OCI-LY7 (cell line): ENCODE measurements around the gene KLHL3. TPM values are rescaled to one million over a fixed set of nuclear protein-coding genes. Genes with fewer than 3 reads are reported as not detected.

Experiments
- BruUV-seq: library from RNA; stranded (reverse); fragments of 400-500 nt; replicated peaks from 2 replicates; lab custom pipeline; 2021; lab: Mats Ljungman, UMichigan
- CTCF ChIA-PET: fragments of 300-600 bp; sonication (Branson Sonifier 250); formaldehyde crosslinking; loops from one replicate; lab custom pipeline; 2022; ENCODE audit warnings: antibody characterized with exemption; ENCODE audit not compliant: unreplicated experiment; lab: Charles Lee
- POLR2A ChIA-PET: fragments of 300-600 bp; sonication (Branson Sonifier 250); formaldehyde crosslinking; loops from one replicate; lab custom pipeline; 2022; ENCODE audit warnings: antibody characterized with exemption; lab: Charles Lee
- DNase-seq: peaks from one replicate; pipeline ENCODE4 v3.0.0-alpha.2; 2015; ENCODE audit warnings: low spot score
- H2AFZ ChIP-seq: fragments of 200-600 bp; sonication (generic), shearing (Covaris generic); 2 replicates; pipeline ENCODE4 v1.6.1; 2014; ENCODE audit warnings: mild to moderate bottlenecking, antibody characterized with exemption, low read length, moderate library complexity
- H3K27ac ChIP-seq: fragments of 200-600 bp; sonication (generic); 2 replicates; pipeline ENCODE4 v1.5.1; 2014; ENCODE audit warnings: mixed run types, low read depth, mild to moderate bottlenecking, moderate library complexity, low read length, inconsistent platforms; ENCODE audit not compliant: poor library complexity, severe bottlenecking
- H3K36me3 ChIP-seq: fragments of 200-600 bp; sonication (generic); 2 replicates; pipeline ENCODE4 v1.6.1; 2014; ENCODE audit warnings: mild to moderate bottlenecking, antibody characterized with exemption, low read length, moderate library complexity, mixed read lengths; ENCODE audit not compliant: insufficient read depth
- H3K4me1 ChIP-seq: fragments of 200-600 bp; sonication (generic); 2 replicates; pipeline ENCODE4 v1.5.1; 2014; ENCODE audit warnings: mild to moderate bottlenecking, low read length; ENCODE audit not compliant: insufficient read depth, poor library complexity, severe bottlenecking
- H3K4me2 ChIP-seq: fragments of 200-600 bp; sonication (generic); 2 replicates; pipeline ENCODE4 v1.6.1; 2014; ENCODE audit warnings: mild to moderate bottlenecking, low read length
- H3K4me3 ChIP-seq: fragments of 200-600 bp; sonication (generic); 2 replicates; pipeline ENCODE4 v1.5.1; 2014; ENCODE audit warnings: mild to moderate bottlenecking, low read depth, low read length; ENCODE audit not compliant: poor library complexity, severe bottlenecking
- H3K79me2 ChIP-seq: fragments of 200-600 bp; sonication (generic); 2 replicates; pipeline ENCODE4 v1.6.1; 2016; ENCODE audit warnings: low read depth, mild to moderate bottlenecking, low read length, moderate library complexity, mixed read lengths; ENCODE audit not compliant: insufficient read depth
- H3K9me2 ChIP-seq: fragments of 200-600 bp; sonication (generic); 2 replicates; pipeline ENCODE4 v1.6.1; 2016; ENCODE audit warnings: mild to moderate bottlenecking, low read length, mixed read lengths; ENCODE audit not compliant: insufficient read depth
- H3K9me3 ChIP-seq: fragments of 200-600 bp; sonication (generic); 2 replicates; pipeline ENCODE4 v1.6.1; 2014; ENCODE audit warnings: mild to moderate bottlenecking, mixed run types, low read length, mixed read lengths
- H4K20me1 ChIP-seq: fragments of 200-600 bp; sonication (generic); 2 replicates; pipeline ENCODE4 v1.6.1; 2014; ENCODE audit warnings: mild to moderate bottlenecking, antibody characterized with exemption, low read length, moderate library complexity, mixed read lengths; ENCODE audit not compliant: insufficient read depth
- EZH2phosphoT487 ChIP-seq: fragments of 200-600 bp; sonication (generic); IDR thresholded peaks from 2 replicates; pipeline ENCODE4 v1.6.1; 2018; ENCODE audit warnings: low read depth, borderline replicate concordance, mild to moderate bottlenecking, mixed run types, antibody characterized with exemption, low read length, moderate library complexity, mixed read lengths
- intact Hi-C: fragments of 100-400 bp; cut with micrococcal nuclease; formaldehyde crosslinking; loops from one replicate; pipeline ENCODE4 v1.10.0; 2022; ENCODE audit not compliant: unreplicated experiment
- total RNA-seq, 2 experiments: library from RNA; depleted of rRNA in 1 of 2; stranded (reverse); fragments of >200 nt in 1 of 2; shearing (Covaris generic) in 1 of 2; gene quantifications; 2 replicates each; pipeline ENCODE4 v1.2.3, GENCODE V29; 2014 to 2022
- TF ChIP-seq, protein P1 (sequence below): fragments of 200-600 bp; sonication (generic); conservative IDR thresholded peaks from 2 replicates; pipeline ENCODE4 v1.5.1; 2014; ENCODE audit warnings: mild to moderate bottlenecking, antibody characterized with exemption, low read length, moderate library complexity, mixed read lengths

KLHL3 gene
- total RNA-seq, 2 experiments from 2014 or later: 0.28 to 6.2 TPM

DNA sequence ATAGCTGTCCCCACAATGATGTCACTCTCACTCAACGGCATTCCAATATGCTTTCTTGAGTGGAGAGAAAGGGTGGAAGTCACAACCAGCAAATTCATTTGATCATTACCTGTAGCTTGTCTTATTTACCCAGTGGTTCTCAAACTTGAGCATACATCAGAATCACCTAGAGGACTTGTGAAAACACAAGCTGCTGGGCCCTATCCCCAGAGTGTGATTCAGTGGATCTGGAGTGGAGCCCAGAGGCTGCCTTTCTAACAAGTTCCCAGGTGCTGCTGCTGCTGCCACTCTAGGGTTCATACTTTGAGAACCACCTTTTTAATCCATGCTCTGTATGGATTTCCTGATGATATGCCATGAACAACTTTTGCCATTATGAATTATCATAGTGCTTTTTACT, 94.7 kb downstream of the KLHL3 start:
- Histone ChIP-seq H3K27ac (no peak overlapping the region), H3K79me2 (no peaks in the 10 kb centered on the region), H3K4me3 (no peak overlapping the region), H4K20me1 (no peaks in the 10 kb centered on the region), H3K36me3 (no peaks in the 10 kb centered on the region), H3K4me2 (no peak overlapping the region), H3K9me3 (no peaks in the 10 kb centered on the region), H3K9me2 (no peaks in the 10 kb centered on the region), H3K4me1 (no peaks in the 10 kb centered on the region), H2AFZ (no peak overlapping the region)
- intact Hi-C loops: no loop called here
- TF ChIP-seq EZH2phosphoT487: no peak
- TF ChIP-seq, protein P1, sequence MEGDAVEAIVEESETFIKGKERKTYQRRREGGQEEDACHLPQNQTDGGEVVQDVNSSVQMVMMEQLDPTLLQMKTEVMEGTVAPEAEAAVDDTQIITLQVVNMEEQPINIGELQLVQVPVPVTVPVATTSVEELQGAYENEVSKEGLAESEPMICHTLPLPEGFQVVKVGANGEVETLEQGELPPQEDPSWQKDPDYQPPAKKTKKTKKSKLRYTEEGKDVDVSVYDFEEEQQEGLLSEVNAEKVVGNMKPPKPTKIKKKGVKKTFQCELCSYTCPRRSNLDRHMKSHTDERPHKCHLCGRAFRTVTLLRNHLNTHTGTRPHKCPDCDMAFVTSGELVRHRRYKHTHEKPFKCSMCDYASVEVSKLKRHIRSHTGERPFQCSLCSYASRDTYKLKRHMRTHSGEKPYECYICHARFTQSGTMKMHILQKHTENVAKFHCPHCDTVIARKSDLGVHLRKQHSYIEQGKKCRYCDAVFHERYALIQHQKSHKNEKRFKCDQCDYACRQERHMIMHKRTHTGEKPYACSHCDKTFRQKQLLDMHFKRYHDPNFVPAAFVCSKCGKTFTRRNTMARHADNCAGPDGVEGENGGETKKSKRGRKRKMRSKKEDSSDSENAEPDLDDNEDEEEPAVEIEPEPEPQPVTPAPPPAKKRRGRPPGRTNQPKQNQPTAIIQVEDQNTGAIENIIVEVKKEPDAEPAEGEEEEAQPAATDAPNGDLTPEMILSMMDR: no peak
- no TSS peak for BruUV-seq
- CTCF ChIA-PET: no interaction called here
- POLR2A ChIA-PET: interaction anchor here (0.6 kb wide), 1 partner anchor 1854 kb away, joined by 3 read pairs; no protein-coding TSS in a partner anchor
- no peak for DNase-seq

DNA sequence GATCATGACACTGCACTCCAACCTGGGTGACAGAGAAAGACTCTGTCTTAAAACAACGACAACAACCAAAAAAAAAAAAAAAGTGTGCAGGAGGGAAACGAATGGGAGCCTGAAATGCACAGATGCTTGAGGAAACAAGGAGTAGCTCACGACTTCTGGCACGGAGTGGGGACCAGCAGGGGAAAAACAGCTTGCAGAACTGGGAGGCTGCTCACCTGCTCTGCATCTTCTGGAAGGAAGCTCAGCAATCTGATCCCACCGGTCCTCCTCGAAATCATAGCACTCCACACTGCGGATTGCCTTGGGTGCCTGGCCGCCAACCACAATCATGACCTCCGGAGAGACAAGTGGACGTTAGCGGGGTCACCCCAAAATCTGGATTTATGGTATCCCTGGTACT, 96.2 kb downstream of the KLHL3 start:
- DNase-seq: no peak
- Histone ChIP-seq H3K79me2 (no peaks in the 10 kb centered on the region), H3K4me2 (no peak overlapping the region), H3K27ac (no peak overlapping the region), H4K20me1 (no peaks in the 10 kb centered on the region), H3K4me1 (no peaks in the 10 kb centered on the region), H3K36me3 (no peaks in the 10 kb centered on the region), H3K4me3 (no peak overlapping the region), H3K9me2 (no peaks in the 10 kb centered on the region), H2AFZ (no peak overlapping the region), H3K9me3 (no peaks in the 10 kb centered on the region)
- ChIA-PET POLR2A (interaction anchor here (0.7 kb wide), 1 partner anchor 156 kb away, joined by 3 read pairs; no protein-coding TSS in a partner anchor), CTCF (no interaction called here)
- no TSS peak for BruUV-seq
- intact Hi-C loops: no loop called here
- TF ChIP-seq, protein P1: no peak
- TF ChIP-seq EZH2phosphoT487: no peak

DNA sequence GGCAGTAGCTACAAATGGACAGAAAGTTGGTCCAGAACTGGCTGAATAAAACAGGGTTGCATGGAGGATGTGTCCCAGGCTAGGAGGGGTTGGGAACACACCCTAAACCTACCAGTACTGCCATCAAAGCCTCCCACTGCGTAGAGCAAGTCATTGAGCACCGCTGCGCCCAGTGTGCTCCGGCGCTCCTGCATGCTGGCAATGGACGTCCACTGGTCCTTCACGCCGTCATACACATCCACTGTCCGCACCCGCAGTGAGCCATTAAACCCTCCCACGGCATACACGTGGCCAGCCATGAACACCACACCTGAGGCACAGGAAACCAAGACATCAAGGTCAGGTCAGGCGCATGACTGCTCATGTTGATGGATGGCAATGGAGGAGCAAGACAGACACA, 97.0 kb downstream of the KLHL3 start:
- Histone ChIP-seq H3K79me2 (no peaks in the 10 kb centered on the region), H3K4me3 (no peak overlapping the region), H3K4me2 (no peak overlapping the region), H3K9me3 (no peaks in the 10 kb centered on the region), H3K27ac (no peak overlapping the region), H3K36me3 (no peaks in the 10 kb centered on the region), H4K20me1 (no peaks in the 10 kb centered on the region), H2AFZ (no peak overlapping the region), H3K4me1 (no peaks in the 10 kb centered on the region), H3K9me2 (no peaks in the 10 kb centered on the region)
- no TSS peak for BruUV-seq
- TF ChIP-seq, protein P1: no peak
- no peak for TF ChIP-seq EZH2phosphoT487
- no peak for DNase-seq
- ChIA-PET CTCF (no interaction called here), POLR2A (interaction anchor here (0.5 to 0.7 kb wide), 2 partner anchors 155 to 273 kb away, joined by 3 read pairs; no protein-coding TSS in a partner anchor)
- intact Hi-C loops: no loop called here
